ENCODE results near the gene MRPS18B. TPM values are rescaled to one million over a fixed set of nuclear protein-coding genes. Genes with fewer than 3 reads are reported as not detected.
"Not testable (repeated sequence)": the region's sequence is repeated elsewhere in the genome, so short reads cannot be mapped to it uniquely, and the experiment has no call there.

MRPS18B gene
- total and polyA plus RNA-seq, 2 of the 13 experiments (the other 11 are each of a cell fraction or from before 2014, with no cell fraction given), result 125 to 131 TPM

DNA sequence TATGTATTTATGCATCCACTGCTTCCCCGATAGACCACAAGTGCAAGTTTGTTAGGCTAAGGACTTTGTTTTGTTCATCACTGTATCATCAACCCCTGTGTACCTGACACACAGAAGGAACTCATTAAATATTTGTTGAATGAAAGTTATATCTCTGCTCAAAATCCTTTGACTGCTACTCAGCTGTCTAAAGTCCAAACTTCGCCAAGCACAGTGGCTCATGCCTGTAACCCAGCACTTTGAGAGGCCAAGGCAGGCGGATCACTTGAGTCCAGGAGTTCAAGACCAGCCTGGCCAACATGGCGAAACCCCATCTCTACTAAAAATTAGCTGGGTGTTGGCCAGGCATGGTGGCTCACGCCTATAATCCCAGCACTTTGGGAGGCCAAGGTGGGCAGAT is 40.3 kb downstream of the MRPS18B start (continued):
- TF ChIP-seq, protein P1, sequence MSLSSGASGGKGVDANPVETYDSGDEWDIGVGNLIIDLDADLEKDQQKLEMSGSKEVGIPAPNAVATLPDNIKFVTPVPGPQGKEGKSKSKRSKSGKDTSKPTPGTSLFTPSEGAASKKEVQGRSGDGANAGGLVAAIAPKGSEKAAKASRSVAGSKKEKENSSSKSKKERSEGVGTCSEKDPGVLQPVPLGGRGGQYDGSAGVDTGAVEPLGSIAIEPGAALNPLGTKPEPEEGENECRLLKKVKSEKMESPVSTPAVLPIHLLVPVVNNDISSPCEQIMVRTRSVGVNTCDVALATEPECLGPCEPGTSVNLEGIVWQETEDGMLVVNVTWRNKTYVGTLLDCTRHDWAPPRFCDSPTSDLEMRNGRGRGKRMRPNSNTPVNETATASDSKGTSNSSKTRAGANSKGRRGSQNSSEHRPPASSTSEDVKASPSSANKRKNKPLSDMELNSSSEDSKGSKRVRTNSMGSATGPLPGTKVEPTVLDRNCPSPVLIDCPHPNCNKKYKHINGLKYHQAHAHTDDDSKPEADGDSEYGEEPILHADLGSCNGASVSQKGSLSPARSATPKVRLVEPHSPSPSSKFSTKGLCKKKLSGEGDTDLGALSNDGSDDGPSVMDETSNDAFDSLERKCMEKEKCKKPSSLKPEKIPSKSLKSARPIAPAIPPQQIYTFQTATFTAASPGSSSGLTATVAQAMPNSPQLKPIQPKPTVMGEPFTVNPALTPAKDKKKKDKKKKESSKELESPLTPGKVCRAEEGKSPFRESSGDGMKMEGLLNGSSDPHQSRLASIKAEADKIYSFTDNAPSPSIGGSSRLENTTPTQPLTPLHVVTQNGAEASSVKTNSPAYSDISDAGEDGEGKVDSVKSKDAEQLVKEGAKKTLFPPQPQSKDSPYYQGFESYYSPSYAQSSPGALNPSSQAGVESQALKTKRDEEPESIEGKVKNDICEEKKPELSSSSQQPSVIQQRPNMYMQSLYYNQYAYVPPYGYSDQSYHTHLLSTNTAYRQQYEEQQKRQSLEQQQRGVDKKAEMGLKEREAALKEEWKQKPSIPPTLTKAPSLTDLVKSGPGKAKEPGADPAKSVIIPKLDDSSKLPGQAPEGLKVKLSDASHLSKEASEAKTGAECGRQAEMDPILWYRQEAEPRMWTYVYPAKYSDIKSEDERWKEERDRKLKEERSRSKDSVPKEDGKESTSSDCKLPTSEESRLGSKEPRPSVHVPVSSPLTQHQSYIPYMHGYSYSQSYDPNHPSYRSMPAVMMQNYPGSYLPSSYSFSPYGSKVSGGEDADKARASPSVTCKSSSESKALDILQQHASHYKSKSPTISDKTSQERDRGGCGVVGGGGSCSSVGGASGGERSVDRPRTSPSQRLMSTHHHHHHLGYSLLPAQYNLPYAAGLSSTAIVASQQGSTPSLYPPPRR (CRISPR knock-in tag; IDR thresholded peaks at IDR 0.05; ENCODE audit: borderline replicate concordance), result 0 out of 2 replicates have a peak, but pooled peaks have one; percentile 18
- TF ChIP-seq SALL1 (CRISPR knock-in tag; IDR thresholded peaks at IDR 0.05) (peak; percentile 81), POGZ (CRISPR knock-in tag; IDR thresholded peaks at IDR 0.05) (0 out of 2 replicates have a peak, but pooled peaks have one; percentile 14), ZMYM3 (CRISPR knock-in tag; IDR thresholded peaks at IDR 0.05) (peak; percentile 66; the same call in 1 of the 2 replicates), ZNF556 (CRISPR knock-in tag; IDR thresholded peaks at IDR 0.05; ENCODE audit: borderline replicate concordance) (0 out of 2 replicates have a peak, but pooled peaks have one; percentile 32), HNF4A (CRISPR knock-in tag; IDR thresholded peaks at IDR 0.05) (peak; percentile 79), SOX6 (CRISPR knock-in tag; IDR thresholded peaks at IDR 0.05) (peak; percentile 49), FOXA3 (CRISPR knock-in tag; IDR thresholded peaks at IDR 0.05) (0 out of 2 replicates have a peak, but pooled peaks have one; percentile 12), MYC (CRISPR knock-in tag; IDR thresholded peaks at IDR 0.05; ENCODE audit: borderline replicate concordance) (peak; percentile 17; the same call in 1 of the 2 replicates), RARA (CRISPR knock-in tag; IDR thresholded peaks at IDR 0.05) (0 out of 2 replicates have a peak, but pooled peaks have one; percentile 18), SAP130 (CRISPR knock-in tag; IDR thresholded peaks at IDR 0.05; ENCODE audit: low read depth) (0 out of 2 replicates have a peak, but pooled peaks have one; percentile 17), MED1 (CRISPR knock-in tag; IDR thresholded peaks at IDR 0.05) (0 out of 2 replicates have a peak, but pooled peaks have one; percentile 25)
- not testable (repeated sequence) for TF ChIP-seq SOX6 (IDR thresholded peaks at IDR 0.05)
- TF ChIP-seq, protein P2, sequence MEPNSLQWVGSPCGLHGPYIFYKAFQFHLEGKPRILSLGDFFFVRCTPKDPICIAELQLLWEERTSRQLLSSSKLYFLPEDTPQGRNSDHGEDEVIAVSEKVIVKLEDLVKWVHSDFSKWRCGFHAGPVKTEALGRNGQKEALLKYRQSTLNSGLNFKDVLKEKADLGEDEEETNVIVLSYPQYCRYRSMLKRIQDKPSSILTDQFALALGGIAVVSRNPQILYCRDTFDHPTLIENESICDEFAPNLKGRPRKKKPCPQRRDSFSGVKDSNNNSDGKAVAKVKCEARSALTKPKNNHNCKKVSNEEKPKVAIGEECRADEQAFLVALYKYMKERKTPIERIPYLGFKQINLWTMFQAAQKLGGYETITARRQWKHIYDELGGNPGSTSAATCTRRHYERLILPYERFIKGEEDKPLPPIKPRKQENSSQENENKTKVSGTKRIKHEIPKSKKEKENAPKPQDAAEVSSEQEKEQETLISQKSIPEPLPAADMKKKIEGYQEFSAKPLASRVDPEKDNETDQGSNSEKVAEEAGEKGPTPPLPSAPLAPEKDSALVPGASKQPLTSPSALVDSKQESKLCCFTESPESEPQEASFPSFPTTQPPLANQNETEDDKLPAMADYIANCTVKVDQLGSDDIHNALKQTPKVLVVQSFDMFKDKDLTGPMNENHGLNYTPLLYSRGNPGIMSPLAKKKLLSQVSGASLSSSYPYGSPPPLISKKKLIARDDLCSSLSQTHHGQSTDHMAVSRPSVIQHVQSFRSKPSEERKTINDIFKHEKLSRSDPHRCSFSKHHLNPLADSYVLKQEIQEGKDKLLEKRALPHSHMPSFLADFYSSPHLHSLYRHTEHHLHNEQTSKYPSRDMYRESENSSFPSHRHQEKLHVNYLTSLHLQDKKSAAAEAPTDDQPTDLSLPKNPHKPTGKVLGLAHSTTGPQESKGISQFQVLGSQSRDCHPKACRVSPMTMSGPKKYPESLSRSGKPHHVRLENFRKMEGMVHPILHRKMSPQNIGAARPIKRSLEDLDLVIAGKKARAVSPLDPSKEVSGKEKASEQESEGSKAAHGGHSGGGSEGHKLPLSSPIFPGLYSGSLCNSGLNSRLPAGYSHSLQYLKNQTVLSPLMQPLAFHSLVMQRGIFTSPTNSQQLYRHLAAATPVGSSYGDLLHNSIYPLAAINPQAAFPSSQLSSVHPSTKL (CRISPR knock-in tag; IDR thresholded peaks at IDR 0.05), result peak; percentile 23; the same call in 1 of the 2 replicates
- TF ChIP-seq, protein P3, sequence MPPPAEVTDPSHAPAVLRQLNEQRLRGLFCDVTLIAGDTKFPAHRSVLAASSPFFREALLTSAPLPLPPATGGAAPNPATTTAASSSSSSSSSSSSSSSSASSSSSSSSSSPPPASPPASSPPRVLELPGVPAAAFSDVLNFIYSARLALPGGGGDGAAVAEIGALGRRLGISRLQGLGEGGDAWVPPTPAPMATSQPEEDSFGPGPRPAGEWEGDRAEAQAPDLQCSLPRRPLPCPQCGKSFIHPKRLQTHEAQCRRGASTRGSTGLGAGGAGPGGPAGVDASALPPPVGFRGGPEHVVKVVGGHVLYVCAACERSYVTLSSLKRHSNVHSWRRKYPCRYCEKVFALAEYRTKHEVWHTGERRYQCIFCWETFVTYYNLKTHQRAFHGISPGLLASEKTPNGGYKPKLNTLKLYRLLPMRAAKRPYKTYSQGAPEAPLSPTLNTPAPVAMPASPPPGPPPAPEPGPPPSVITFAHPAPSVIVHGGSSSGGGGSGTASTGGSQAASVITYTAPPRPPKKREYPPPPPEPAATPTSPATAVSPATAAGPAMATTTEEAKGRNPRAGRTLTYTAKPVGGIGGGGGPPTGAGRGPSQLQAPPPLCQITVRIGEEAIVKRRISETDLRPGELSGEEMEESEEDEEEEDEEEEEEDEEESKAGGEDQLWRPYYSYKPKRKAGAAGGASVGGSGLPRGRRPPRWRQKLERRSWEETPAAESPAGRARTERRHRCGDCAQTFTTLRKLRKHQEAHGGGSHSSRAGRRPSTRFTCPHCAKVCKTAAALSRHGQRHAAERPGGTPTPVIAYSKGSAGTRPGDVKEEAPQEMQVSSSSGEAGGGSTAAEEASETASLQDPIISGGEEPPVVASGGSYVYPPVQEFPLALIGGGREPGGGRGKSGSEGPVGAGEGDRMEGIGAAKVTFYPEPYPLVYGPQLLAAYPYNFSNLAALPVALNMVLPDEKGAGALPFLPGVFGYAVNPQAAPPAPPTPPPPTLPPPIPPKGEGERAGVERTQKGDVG (CRISPR knock-in tag; IDR thresholded peaks at IDR 0.05; ENCODE audit: borderline replicate concordance), result peak; percentile 49; the same call in 1 of the 2 replicates

Measured in HepG2 (cell line).